GM13976 (cell line): ENCODE measurements around the gene NR0B1.

Experiments
- DNase-seq: peaks from one replicate; pipeline ENCODE4 v3.0.0; 2012; ENCODE audit warnings: low spot score
- CTCF ChIP-seq: IDR thresholded peaks from 2 replicates; pipeline ENCODE4 v1.5.1; 2012; ENCODE audit warnings: borderline replicate concordance, mild to moderate bottlenecking; ENCODE audit not compliant: insufficient read depth; ENCODE audit errors: extremely low read depth, missing control alignments, control extremely low read depth
- in situ Hi-C: fragments of 300-500 bp; cut with MboI; formaldehyde crosslinking; loops from one replicate; pipeline ENCODE4 v1.12.0; 2022; ENCODE audit warnings: low sequenced_read_pairs, mixed read lengths, inconsistent platforms; ENCODE audit not compliant: unreplicated experiment

Gene NR0B1

DNA sequence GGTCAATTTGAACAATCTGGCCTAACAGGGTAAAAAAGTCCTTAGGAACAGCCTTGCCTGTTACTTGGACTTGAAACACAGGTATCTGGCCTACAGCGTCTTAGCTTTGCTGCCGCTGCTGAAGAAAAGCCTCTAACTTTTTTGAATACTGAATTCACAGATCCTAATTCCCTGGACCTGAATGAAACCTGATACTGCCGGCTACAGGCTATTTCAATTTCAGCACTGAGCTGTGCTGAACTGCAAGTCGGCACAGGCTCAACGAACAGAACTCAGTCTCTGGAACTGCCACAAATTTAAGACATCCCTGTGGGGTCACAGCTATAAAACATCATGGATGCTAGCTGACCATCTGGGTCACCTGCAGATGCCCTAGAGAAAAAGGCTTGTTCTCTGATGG lies 7.2 kb downstream of the NR0B1 start:
- no peak for DNase-seq
- TF ChIP-seq CTCF = no peak
- in situ Hi-C loops = no loop called here

GRCh38 chrX:30301208-30301607 lies 8.0 kb downstream of the NR0B1 start:
- DNase-seq = no peak
- no peak for TF ChIP-seq CTCF
- in situ Hi-C loops = no loop called here

DNA sequence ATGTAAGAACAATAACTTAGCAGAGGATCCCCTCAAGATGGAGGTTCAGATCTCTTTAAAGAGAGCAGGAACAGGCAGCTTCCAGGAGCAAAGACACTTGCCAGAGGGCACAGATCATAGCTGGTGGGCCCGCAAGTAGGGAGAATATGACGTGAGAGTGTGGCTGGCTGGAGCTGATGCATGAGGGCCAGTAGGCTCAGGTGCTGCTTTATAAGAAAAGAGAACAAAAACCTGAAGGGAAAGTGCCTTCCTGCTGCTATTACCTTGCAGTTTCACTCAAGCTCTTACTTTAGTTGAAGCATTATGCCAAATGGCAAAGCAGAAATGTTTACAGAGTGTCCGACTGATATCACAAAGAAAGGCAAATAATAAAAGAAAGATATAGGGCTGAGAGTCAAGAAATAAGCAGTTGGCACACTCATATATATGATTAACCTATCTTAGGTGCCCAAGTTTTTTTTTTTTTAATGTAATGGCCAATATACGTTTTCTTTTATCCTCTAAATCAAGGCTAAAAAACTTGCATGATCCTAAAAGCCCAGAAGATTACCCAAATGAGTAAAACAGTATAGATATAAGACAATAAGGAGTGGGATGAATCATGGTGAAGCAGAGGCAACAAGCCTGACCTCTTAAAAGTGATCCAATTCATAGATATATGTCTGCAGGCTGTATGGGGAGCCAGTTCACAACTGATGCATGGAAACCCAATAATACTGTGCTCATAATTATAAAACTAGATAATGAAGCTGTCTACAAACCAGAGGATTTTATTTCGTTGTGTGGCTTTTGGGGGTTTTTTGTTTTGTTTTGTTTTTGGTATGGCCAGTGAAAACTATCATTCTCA lies 12.6 kb downstream of the NR0B1 start:
- no peak for DNase-seq
- in situ Hi-C loops = no loop called here
- no peak for TF ChIP-seq CTCF

- in situ Hi-C loops = loop anchor here (10.0 kb wide), 1 partner anchor 211 kb away; no protein-coding TSS in a partner anchor
- TF ChIP-seq CTCF = no peak
- no peak for DNase-seq
Measured at GRCh38 chrX:30283456-30284200, 25.6 kb downstream of the NR0B1 start.

DNA sequence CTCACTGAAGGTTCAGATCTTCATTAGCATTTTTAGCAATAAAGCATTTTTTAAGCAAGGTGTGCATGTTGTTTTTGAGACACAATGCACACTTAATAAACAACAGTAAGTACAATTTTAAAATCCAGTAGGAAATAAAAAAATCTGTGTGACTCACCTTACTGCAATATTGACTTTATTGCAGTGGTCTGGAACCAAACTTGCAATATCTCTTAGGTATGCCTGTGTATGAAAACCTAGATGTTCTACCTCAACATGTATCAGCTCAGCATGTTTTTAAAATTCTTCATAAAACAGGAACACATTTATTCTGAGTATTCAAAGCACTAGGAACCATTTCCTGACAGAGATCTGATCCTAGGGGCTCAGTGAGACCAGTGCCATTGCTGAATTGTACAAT lies 26.7 kb downstream of the NR0B1 start:
- in situ Hi-C loops = loop anchor here (10.0 kb wide), 1 partner anchor 212 kb away; no protein-coding TSS in a partner anchor
- no peak for DNase-seq

More for the DNA sequence above, 26.7 kb downstream of the NR0B1 start:
- no peak for TF ChIP-seq CTCF
